Measurements from ENCODE around the gene KRT6C. TPM values are rescaled to one million over a fixed set of nuclear protein-coding genes. Genes with fewer than 3 reads are reported as not detected.

Gene KRT6C
- total RNA-seq: not detected

DNA sequence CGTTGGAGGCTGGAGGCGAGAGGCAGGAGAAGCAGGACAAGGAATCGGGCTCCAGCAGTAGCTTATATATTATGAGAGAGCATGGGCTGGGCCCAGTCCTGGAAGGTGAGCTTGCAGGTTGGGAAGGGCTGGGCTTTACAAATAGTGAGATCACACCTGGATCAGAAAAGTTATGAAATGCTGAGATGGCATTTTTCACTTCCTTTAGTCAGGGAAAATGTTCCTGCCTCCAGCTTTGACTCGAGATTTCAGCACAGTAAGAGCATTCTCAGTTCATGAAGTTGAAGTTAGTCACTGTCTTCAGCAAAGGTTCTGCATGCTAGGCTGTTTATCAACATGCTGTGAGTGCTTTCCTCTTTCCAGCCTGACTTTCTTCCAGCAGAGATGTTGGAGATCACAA lies at the start of gene KRT6C:
TSS of gene KRT6C (minus strand) at position 38 of the 400 bp plus-strand sequence. CDS start 68 bp downstream, outside the sequence.
- no peak within 1 kb of the TSS for H3K4me3 Mint-ChIP-seq
- H3K27me3 Mint-ChIP-seq (ENCODE audit: low read depth): peaks cover 5% of the 10 kb centered on the region
- DNase-seq (no peak), ATAC-seq (no peak)
- H3K4me1 Mint-ChIP-seq (ENCODE audit: low read depth): no peaks in the 10 kb centered on the region
- no peaks in the 10 kb centered on the region for H3K36me3 Mint-ChIP-seq (ENCODE audit: insufficient read depth)
- no peaks in the 10 kb centered on the region for H3K9me3 Mint-ChIP-seq

DNA sequence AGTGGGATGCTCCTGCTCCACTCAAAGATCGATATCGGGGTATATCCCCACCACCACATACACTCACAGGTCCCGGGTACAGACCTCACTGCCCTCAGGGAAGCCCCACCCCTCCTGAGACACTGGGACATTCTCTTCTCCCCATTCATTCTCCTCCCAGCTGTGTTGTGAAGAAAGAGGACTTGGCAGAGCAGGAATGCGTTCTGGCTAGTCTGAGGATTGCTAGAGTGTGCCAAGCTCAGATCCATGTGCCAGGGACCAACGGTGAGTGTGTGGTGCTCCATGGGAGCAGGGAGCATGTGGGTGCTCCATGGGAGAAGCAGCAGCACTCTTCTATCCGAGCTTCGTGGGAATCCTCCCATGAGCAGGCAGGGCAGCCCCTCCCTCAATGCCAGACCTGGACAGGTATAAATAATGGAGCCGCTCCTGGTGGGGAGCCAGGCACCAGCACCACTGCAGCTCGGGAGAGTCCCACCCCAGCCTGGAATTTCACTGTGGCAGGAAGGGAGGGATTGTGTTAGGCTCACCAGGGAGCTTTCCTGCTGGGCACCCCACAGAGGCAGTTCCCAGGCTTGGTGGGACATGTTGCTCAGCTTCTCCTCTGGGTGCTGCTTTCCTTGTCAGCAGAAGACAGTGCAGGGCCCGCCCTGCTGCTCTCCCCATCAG lies 48.9 kb upstream of the KRT6C start:
- H3K4me3 Mint-ChIP-seq: no peak overlapping the region
- H3K36me3 Mint-ChIP-seq (ENCODE audit: insufficient read depth): no peaks in the 10 kb centered on the region
- H3K9me3 Mint-ChIP-seq: no peaks in the 10 kb centered on the region
- ATAC-seq: no peak
- no peak for DNase-seq
- no peaks in the 10 kb centered on the region for H3K27me3 Mint-ChIP-seq (ENCODE audit: low read depth)
- peaks cover 7% of the 10 kb centered on the region for H3K4me1 Mint-ChIP-seq (ENCODE audit: low read depth)

DNA sequence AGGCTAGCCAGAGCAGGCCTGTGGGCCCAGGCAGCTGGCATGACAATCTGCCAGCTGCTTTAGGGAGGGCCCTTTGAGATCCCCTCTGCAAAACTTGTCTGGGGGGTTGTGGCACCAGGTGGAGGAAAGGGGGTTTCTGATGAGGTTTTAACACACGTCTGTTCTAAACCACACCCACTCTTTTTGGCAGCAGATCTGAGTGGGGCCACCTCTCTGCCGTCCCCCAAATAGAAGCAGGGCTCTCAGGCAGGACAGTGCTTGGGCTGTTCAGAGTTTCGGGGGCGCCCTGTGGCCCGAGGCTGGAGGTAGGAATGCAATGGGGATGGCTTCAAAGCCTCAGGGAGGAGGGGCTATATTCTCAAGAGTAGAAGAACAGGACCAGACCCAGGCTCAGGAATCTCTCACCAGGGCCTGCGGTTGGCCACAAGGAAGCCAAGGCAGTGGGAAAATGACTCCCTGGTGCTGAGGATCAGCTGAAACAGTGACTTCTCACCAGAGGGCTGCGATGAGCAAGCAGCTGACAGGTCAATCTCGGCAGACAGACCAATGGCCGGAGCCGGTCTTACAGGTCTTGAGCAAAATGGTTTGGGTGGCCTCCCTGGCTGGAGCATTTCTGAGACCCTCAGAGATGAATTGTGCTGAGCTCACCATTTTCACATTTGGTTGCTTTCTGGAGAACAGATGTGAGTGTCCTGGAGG lies 48.1 kb upstream of the KRT6C start:
- Mint-ChIP-seq H3K4me3 (no peak overlapping the region), H3K9me3 (no peaks in the 10 kb centered on the region), H3K27me3 (ENCODE audit: low read depth) (no peaks in the 10 kb centered on the region), H3K36me3 (ENCODE audit: insufficient read depth) (no peaks in the 10 kb centered on the region), H3K4me1 (ENCODE audit: low read depth) (peaks cover 3% of the 10 kb centered on the region)
- ATAC-seq: no peak
- no peak for DNase-seq

DNA sequence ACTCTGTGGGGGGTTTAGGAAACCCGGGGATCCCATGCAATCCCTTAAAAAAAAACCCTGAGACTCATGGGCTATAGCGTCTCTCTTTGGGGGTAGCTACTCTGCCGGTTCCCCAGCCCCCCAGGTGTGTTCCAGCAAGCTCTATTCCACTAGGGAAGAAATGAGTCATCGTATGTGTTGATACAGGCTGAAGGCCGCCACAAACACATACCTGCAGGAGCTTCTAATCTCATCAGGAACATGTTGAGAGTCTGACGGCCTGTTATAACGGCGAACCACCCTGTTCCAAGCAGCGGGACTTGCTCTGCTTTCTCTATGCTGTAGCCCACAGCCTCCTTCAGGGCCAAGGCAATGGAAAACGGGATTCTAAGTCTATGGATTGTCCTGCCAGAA lies 47.6 kb upstream of the KRT6C start:
- no peak for ATAC-seq
- H3K4me3 Mint-ChIP-seq: no peak overlapping the region
- H3K9me3 Mint-ChIP-seq: no peaks in the 10 kb centered on the region
- H3K4me1 Mint-ChIP-seq (ENCODE audit: low read depth): no peaks in the 10 kb centered on the region
- no peak for DNase-seq
- peaks cover 3% of the 10 kb centered on the region for H3K27me3 Mint-ChIP-seq (ENCODE audit: low read depth)
- no peaks in the 10 kb centered on the region for H3K36me3 Mint-ChIP-seq (ENCODE audit: insufficient read depth)

DNA sequence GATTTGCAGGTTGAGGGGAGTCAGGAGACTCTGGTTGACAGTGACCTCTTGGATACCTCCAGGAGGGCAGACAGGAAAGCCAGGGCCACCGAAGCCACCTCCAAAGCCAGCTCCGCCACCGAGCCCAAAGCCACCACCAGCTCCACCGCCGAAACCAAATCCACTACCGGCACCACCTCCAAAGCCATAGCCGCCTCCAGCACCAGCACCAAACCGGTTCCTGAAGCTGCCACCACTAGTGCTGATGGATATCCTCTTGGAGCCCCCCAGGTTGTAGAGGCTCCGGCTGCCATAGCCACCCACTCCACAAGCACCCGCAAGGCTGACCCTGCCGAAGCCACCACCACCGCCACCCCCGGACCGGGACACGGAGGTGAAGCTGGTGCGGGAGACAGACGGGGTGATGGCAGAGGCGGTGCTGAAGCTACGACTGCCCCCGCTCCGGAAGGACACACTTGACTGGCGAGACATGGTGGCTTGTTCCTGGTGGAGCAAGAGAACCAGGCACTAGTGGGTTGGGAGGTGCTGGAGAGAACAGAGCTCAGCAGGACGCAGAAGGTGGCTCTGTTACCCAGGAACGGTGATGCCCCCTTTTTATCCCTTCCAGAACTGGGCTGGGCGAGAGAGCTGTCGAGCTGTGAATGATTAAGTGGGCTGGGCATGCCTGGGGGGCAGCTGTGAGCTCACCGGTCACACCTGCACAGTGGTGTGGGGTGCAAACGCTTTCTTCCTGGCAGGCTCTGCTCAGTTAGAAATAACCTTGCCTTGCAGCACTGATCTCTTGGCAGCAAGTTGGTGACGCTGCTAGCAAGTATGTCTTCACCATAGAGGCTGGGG lies 46.4 kb upstream of the KRT6C start, which contains the start of gene KRT5:
TSS of gene KRT5 (minus strand) at position 569 of the 837 bp plus-strand sequence. CDS start at position 471, 98 bp downstream.
- Mint-ChIP-seq H3K9me3 (no peaks in the 10 kb centered on the region), H3K27me3 (ENCODE audit: low read depth) (peaks cover 7% of the 10 kb centered on the region), H3K36me3 (ENCODE audit: insufficient read depth) (no peaks in the 10 kb centered on the region), H3K4me1 (ENCODE audit: low read depth) (no peaks in the 10 kb centered on the region), H3K4me3 (no peak within 1 kb of the TSS)
- ATAC-seq (no peak), DNase-seq (no peak)

DNA sequence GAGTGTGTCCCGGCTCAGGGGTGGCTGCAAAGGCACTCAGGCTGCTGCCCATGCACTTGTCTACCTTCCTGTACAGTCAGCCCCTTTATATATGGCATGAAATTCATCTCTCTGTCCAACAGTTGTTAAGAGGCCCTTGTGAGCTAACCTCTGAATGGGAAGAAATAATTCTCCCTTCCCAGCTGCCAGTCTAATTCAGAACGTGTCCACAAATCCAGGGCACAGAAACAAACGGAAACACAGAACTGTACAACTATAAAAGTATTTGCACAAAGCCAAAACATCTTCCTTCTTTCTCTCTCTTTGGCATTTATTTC lies 45.7 kb upstream of the KRT6C start:
- Mint-ChIP-seq H3K4me3 (no peak overlapping the region), H3K36me3 (ENCODE audit: insufficient read depth) (no peaks in the 10 kb centered on the region), H3K4me1 (ENCODE audit: low read depth) (no peaks in the 10 kb centered on the region), H3K9me3 (no peaks in the 10 kb centered on the region), H3K27me3 (ENCODE audit: low read depth) (peaks cover 9% of the 10 kb centered on the region)
- DNase-seq: no peak
- ATAC-seq: no peak

DNA sequence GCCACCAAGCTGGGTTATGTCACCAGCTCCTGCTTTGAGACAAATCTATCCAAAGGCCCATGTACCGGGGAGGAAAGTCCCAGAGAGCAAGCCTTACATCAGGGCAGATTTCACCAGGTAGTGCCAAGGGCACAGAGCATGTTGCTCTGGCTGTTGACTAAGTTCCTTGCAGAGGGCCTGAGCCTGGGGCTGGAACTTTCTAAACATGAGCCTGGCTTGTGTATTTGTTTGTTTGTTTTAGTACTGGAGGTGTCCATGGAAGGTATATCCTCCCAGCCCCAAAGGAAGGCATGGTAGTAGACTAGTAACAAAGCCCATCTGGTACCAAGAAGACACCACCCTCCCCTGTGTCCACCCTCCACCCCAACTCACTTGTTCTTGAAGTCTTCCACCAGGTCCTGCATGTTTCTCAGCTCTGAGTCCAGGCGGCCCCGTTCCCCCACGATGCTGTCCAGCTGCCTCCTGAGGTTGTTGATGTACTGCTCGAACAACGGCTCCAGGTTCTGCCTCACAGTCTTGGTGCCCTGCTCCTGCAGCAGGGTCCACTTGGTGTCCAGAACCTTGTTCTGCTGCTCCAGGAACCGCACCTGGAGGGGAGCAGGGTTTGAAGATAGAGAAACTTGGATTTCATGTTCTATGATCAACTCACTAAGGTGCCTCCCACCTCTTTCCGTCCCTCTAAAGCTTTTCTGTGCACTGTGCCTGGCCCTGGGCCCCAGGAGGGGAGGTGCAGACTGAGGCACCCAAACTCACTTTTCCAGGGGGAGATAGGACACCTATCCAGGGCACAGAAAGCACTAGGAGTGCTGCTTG lies 45.2 kb upstream of the KRT6C start:
- Mint-ChIP-seq H3K4me1 (ENCODE audit: low read depth) (no peaks in the 10 kb centered on the region), H3K9me3 (no peaks in the 10 kb centered on the region), H3K27me3 (ENCODE audit: low read depth) (peaks cover 9% of the 10 kb centered on the region), H3K4me3 (no peak overlapping the region), H3K36me3 (ENCODE audit: insufficient read depth) (no peaks in the 10 kb centered on the region)
- DNase-seq: no peak
- no peak for ATAC-seq

DNA sequence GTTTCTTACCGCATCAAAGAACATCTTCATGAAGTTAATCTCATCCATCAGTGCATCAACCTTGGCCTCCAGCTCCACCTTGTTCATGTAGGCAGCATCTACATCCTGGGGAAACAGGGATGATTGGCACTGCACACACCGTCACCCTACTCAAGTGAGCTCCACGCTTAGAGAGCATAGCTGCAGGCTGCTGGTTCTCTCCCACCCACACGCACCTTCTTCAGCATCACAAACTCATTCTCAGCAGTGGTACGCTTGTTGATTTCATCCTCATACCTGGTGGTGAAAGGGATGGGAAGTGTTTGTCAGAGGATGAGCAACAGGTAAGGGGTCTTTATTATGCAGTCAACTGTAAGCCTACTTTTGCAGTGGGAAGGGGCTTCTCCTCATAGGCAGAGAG lies 44.3 kb upstream of the KRT6C start:
- Mint-ChIP-seq H3K4me1 (ENCODE audit: low read depth) (no peaks in the 10 kb centered on the region), H3K36me3 (ENCODE audit: insufficient read depth) (no peaks in the 10 kb centered on the region), H3K4me3 (no peak overlapping the region), H3K9me3 (no peaks in the 10 kb centered on the region), H3K27me3 (ENCODE audit: low read depth) (peaks cover 9% of the 10 kb centered on the region)
- no peak for ATAC-seq
- DNase-seq: no peak

DNA sequence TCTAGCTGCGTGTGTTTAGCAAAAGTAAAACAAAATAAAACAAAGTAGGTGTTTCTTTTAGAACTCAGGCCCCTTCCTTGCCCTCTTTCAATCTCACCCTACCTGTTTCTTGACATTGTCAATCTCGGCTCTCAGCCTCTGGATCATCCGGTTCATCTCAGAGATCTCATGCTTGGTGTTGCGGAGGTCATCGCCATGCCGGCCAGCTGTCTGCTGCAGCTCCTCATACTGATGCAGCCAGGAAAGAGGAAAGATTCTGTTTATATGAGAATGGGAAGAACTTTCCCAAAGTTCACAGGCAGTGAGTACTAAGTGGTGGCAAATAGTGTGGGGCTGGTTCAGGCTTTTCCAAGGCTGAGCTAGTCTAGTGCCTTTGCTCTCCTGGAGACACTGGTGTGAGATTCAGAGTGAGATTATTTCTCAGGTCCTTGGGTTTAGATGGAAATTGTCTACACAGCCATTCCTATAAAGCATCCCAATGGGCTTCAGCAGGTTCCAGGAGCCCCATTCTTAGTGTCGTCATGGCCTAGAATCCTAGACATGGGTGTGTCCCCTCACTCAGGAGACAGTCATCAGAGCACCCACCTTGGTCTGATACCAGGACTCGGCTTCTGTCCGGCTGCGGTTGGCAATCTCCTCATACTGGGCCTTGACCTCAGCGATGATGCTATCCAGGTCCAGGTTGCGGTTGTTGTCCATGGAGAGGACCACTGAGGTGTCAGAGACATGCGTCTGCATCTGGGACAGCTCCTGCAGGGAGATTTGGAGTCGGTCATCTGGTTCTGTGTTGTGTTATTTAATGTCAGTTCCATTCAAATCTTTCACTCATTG lies 43.6 kb upstream of the KRT6C start:
- no peaks in the 10 kb centered on the region for H3K9me3 Mint-ChIP-seq
- H3K4me3 Mint-ChIP-seq: no peak overlapping the region
- H3K4me1 Mint-ChIP-seq (ENCODE audit: low read depth): no peaks in the 10 kb centered on the region
- ATAC-seq (no peak), DNase-seq (no peak)
- H3K36me3 Mint-ChIP-seq (ENCODE audit: insufficient read depth): no peaks in the 10 kb centered on the region
- H3K27me3 Mint-ChIP-seq (ENCODE audit: low read depth): peaks cover 12% of the 10 kb centered on the region

DNA sequence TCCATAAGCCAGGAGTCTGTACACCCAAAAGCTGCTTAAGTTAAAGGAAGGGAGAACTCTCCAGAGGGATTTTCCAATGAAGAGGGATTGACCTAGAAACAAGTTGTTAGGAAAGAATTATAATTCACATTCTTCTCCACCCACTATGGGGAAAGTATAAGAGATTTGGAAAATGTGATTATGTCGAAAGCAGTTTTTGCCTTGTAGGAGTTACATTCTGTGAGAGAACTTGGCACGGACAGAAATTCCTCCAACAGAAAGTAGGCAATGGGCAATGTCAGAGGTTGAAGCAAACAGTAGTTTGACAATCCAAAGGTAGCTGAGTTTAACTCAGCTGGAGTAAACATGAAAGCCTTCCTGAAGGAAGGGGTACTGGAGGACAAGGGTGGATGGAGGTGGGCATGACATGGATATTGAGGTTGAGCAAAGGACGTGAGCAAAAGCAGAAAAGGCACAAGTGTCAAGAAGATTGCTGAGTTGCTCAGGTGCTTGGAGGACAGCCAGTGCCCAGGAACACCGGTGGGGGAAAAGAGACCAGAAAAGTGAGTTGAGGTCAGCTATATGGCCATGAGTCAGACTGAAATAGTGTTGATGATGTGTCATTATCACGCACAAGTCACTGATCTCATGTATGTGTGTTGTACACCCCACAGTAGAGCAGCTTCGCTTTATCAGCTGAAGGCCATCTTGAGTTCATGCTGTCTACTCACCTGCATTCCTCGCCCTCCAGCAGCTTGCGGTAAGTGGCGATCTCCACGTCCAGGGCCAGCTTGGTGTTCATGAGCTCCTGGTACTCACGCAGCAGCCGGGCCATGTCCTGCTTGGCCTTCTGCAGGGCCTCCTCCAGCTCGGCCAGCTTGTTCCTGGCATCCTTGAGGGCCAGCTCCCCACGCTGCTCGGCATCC lies 42.6 kb upstream of the KRT6C start:
- no peak overlapping the region for H3K4me3 Mint-ChIP-seq
- no peaks in the 10 kb centered on the region for H3K36me3 Mint-ChIP-seq (ENCODE audit: insufficient read depth)
- peaks cover 3% of the 10 kb centered on the region for H3K9me3 Mint-ChIP-seq
- no peak for DNase-seq
- ATAC-seq: no peak
- H3K4me1 Mint-ChIP-seq (ENCODE audit: low read depth): no peaks in the 10 kb centered on the region
- peaks cover 12% of the 10 kb centered on the region for H3K27me3 Mint-ChIP-seq (ENCODE audit: low read depth)

DNA sequence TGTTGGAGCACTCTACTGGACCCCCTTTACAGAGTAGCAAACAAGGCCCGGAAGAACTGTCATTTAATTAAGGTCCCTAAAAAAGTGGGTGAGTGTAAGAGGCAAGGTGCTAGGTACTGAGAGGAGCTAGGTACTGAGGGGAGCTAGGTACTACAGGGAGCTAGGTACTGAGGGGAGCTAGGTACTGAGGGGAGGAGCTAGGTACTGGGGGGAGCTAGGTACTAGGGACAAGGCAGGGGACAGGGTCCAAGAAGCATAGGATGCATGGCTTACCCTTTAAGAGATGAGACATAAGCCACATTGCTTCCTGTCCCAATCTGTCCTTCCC lies 41.7 kb upstream of the KRT6C start:
- peaks cover 5% of the 10 kb centered on the region for H3K9me3 Mint-ChIP-seq
- DNase-seq (no peak), ATAC-seq (no peak)
- H3K27me3 Mint-ChIP-seq (ENCODE audit: low read depth): peaks cover 13% of the 10 kb centered on the region
- no peak overlapping the region for H3K4me3 Mint-ChIP-seq
- no peaks in the 10 kb centered on the region for H3K4me1 Mint-ChIP-seq (ENCODE audit: low read depth)
- H3K36me3 Mint-ChIP-seq (ENCODE audit: insufficient read depth): no peaks in the 10 kb centered on the region

DNA sequence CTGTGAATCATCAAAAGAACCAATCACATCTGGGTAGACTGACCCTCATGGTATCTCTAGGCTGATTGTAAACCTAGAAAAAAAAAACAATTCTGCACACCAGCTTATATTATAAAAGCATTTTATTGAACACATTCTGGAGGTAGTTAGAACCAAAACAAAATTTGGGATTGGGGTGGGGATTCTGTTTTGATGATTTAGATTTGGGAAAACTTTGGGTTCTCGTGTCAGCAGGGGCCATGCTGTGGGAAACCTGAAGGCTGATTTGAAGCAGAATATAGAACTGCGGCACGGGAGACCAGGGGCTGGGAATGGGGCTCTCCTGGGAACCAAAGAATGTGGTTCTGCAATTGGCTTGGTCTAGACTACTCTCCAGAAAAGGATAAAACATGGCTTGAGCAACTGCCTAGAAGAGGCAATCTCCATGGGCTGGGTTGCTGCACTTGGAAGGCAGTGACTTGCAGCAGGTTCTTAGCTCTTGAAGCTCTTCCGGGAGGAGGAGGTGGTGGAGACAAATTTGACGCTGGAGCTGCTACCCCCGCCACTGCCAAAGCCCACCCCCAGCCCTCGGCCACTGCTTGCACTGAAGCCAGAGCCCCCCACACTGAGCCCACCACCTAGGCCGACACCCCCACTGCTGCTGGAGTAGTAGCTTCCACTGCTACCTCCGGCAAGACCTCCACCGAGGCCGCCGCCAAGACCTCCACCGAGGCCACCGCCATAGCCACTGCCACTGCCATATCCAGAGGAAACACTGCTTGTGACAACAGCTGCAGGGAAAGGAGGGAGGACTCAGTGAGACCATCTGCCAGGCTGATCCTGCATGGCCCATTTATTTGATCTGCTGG lies 41.1 kb upstream of the KRT6C start:
- Mint-ChIP-seq H3K4me3 (no peak overlapping the region), H3K27me3 (ENCODE audit: low read depth) (peaks cover 18% of the 10 kb centered on the region), H3K36me3 (ENCODE audit: insufficient read depth) (no peaks in the 10 kb centered on the region), H3K4me1 (ENCODE audit: low read depth) (no peaks in the 10 kb centered on the region), H3K9me3 (peaks cover 5% of the 10 kb centered on the region)
- ATAC-seq (no peak), DNase-seq (no peak)
